ENCODE results near the gene VEGFA.

DNA sequence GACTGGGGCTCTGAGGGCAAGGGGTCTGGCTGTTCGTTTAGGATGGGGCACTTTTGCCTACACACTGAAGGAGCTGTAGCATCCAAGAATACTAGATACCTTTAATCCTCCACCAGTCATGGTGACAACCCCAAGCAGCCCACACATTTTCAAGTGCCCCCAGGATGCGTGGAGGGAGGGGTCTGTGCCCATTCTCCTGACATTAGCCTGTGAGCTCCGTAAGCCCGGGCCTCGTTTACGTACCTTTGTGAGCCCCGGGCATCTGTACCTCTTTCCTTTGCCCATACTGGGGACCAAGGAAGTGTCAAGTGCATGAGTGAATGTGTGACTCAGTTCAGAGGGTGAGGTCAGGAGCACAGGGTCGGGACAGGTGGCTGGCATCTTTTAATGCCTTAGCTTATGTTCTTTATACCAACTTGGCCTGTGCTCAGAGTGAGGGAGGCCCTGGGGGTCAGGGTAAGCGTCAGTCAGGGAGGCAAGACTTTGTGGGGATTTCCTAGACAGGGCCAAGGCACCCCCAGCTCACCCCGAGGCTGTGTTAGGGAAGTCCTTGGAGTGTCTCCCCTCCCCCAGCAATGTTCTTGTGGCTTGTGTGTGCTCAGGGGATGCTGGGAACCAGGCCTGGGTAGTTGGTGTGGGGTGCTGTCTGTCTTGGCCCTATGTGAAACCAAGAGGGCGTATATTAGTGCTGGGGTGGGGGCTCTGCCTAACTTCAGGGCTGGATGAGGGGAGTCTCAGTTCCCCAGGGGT lies 12.9 kb downstream of the VEGFA start:
- TF ChIP-seq GATA2 (IDR thresholded peaks at IDR 0.05; ENCODE audit: low read depth, low read length) (no peak), GATA3 (IDR thresholded peaks at IDR 0.05; ENCODE audit: low read depth, low read length) (no peak)
